Endodermal cell (in vitro differentiated cells): ENCODE data around the gene GK2. TPM values are rescaled to one million over a fixed set of nuclear protein-coding genes. Genes with fewer than 3 reads are reported as not detected.

ENCODE experiments used
- DNase-seq: peaks from one replicate; pipeline ENCODE4 v3.0.0-alpha.2; 2017
- H3K27ac ChIP-seq: 2 replicates; pipeline ENCODE4 v1.5.1; 2013; ENCODE audit warnings: mild to moderate bottlenecking, low read depth, low read length, moderate library complexity
- H3K27me3 ChIP-seq: 2 replicates; pipeline ENCODE4 v1.6.1; 2013; ENCODE audit warnings: mild to moderate bottlenecking, low read length, moderate library complexity; ENCODE audit not compliant: insufficient read depth, control insufficient read depth, poor library complexity, severe bottlenecking
- H3K36me3 ChIP-seq: 2 replicates; pipeline ENCODE4 v1.7.0; 2013; ENCODE audit warnings: mild to moderate bottlenecking, low read length, moderate library complexity; ENCODE audit not compliant: control insufficient read depth, insufficient read depth
- H3K4me1 ChIP-seq: one replicate; pipeline ENCODE4 v1.7.0; 2013; ENCODE audit warnings: low read length; ENCODE audit not compliant: control insufficient read depth, insufficient read depth
- H3K4me3 ChIP-seq: 2 replicates; pipeline ENCODE4 v1.5.1; 2013; ENCODE audit warnings: mild to moderate bottlenecking, low read length, moderate library complexity
- H3K9ac ChIP-seq: 2 replicates; pipeline ENCODE4 v1.6.1; 2013; ENCODE audit warnings: mild to moderate bottlenecking, low read length, moderate library complexity; ENCODE audit not compliant: poor library complexity, severe bottlenecking; ENCODE audit errors: extremely low read depth
- H3K9me3 ChIP-seq: 2 replicates; pipeline ENCODE4 v1.6.1; 2013; ENCODE audit warnings: mild to moderate bottlenecking, low read length, moderate library complexity; ENCODE audit not compliant: control insufficient read depth
- H3K27ac Mint-ChIP-seq: 2 replicates; pipeline ENCODE4 v1.8.0; 2020; ENCODE audit warnings: mixed read lengths
- H3K27me3 Mint-ChIP-seq: 2 replicates; pipeline ENCODE4 v1.8.0; 2021; ENCODE audit warnings: mild to moderate bottlenecking, mixed read lengths; ENCODE audit not compliant: insufficient read depth
- H3K36me3 Mint-ChIP-seq: 2 replicates; pipeline ENCODE4 v1.8.0; 2020; ENCODE audit warnings: low read depth, mixed read lengths
- H3K4me1 Mint-ChIP-seq: 2 replicates; pipeline ENCODE4 v1.8.0; 2020; ENCODE audit warnings: mixed read lengths
- H3K4me3 Mint-ChIP-seq: 2 replicates; pipeline ENCODE4 v1.8.0; 2020; ENCODE audit warnings: mild to moderate bottlenecking, moderate library complexity, mixed read lengths
- H3K9me3 Mint-ChIP-seq: 2 replicates; pipeline ENCODE4 v1.8.0; 2020; ENCODE audit warnings: mild to moderate bottlenecking, mixed read lengths
- WGBS, 2 experiments: methylation state at CpG; one replicate each; pipeline versions ENCODE4 v1.1.5 to v1.1.7; 2013; ENCODE audit warnings: missing lambda C conversion rate in 2 of 2, mixed read lengths in 1 of 2; ENCODE audit not compliant: insufficient coverage in 1 of 2, insufficient read length in 1 of 2; 5-methylcytosine and 5-hydroxymethylcytosine counted together
- total RNA-seq, 2 donors: library from RNA; stranded (reverse); fragmentation: NEBNext Ultra II Directional in 1 of 2; extraction: Animal tissue kit (Norgen Biotek cat#: 25700) in 1 of 2; gene quantifications; 2 replicates in 1 of 2; 3 replicates in 1 of 2; pipeline ENCODE4 v1.2.1, GENCODE V29; 2021
- TF ChIP-seq, protein P1 (sequence below): fragments of 200-600 bp; sonication (generic); conservative IDR thresholded peaks from 2 replicates; pipeline ENCODE4 v1.5.0; 2021; ENCODE audit warnings: antibody characterized with exemption, mild to moderate bottlenecking

Gene GK2
- total RNA-seq, 2 donors from 2014 or later: not detected

- Mint-ChIP-seq H3K27me3 (no peaks in the 10 kb centered on the region), H3K27ac (no peak overlapping the region), H3K36me3 (no peaks in the 10 kb centered on the region), H3K4me3 (no peak overlapping the region), H3K4me1 (peaks cover 2% of the 10 kb centered on the region), H3K9me3 (no peaks in the 10 kb centered on the region)
- H3K9ac ChIP-seq: no peak overlapping the region
- no peaks in the 10 kb centered on the region for H3K4me1 ChIP-seq
- DNase-seq: no peak
- no peak overlapping the region for H3K4me3 ChIP-seq
- no peaks in the 10 kb centered on the region for H3K27me3 ChIP-seq
- H3K9me3 ChIP-seq: no peaks in the 10 kb centered on the region
- no peaks in the 10 kb centered on the region for H3K36me3 ChIP-seq
- TF ChIP-seq, protein P1, sequence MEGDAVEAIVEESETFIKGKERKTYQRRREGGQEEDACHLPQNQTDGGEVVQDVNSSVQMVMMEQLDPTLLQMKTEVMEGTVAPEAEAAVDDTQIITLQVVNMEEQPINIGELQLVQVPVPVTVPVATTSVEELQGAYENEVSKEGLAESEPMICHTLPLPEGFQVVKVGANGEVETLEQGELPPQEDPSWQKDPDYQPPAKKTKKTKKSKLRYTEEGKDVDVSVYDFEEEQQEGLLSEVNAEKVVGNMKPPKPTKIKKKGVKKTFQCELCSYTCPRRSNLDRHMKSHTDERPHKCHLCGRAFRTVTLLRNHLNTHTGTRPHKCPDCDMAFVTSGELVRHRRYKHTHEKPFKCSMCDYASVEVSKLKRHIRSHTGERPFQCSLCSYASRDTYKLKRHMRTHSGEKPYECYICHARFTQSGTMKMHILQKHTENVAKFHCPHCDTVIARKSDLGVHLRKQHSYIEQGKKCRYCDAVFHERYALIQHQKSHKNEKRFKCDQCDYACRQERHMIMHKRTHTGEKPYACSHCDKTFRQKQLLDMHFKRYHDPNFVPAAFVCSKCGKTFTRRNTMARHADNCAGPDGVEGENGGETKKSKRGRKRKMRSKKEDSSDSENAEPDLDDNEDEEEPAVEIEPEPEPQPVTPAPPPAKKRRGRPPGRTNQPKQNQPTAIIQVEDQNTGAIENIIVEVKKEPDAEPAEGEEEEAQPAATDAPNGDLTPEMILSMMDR: no peak
- no peak overlapping the region for H3K27ac ChIP-seq
These were observed 41.6 kb downstream of the GK2 start for GRCh38 chr4:79366422-79366821.

DNA sequence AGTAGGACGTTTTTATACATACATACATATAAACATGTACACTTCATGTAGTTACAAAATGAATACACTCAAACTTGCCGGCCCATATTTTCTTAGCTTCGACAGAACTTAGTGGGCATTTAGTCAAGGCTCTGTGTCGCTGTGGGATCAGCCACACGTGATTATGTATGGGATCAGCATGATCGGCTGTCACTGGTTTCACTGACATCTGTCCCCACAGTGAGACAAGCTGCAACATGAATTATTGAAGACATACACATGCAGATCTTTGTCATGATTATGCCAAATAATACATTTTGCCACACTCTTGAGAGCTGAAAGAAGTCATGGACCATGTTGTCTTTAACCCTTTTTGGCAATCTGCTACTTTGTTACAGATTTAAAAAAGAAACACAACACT, 44.0 kb downstream of the GK2 start:
- Histone ChIP-seq H3K9me3 (no peaks in the 10 kb centered on the region), H3K4me1 (no peaks in the 10 kb centered on the region), H3K36me3 (no peaks in the 10 kb centered on the region), H3K9ac (no peak overlapping the region), H3K27me3 (no peaks in the 10 kb centered on the region), H3K27ac (no peak overlapping the region), H3K4me3 (no peak overlapping the region)
- no peak overlapping the region for H3K27ac Mint-ChIP-seq
- TF ChIP-seq, protein P1: no peak
- H3K27me3 Mint-ChIP-seq: no peaks in the 10 kb centered on the region
- WGBS, 2 experiments: 90 to 94% methylated on average over 3 to 5 of the region's 6 CpGs
- H3K36me3 Mint-ChIP-seq: no peaks in the 10 kb centered on the region
- DNase-seq: no peak
- H3K4me3 Mint-ChIP-seq: no peak overlapping the region
- no peaks in the 10 kb centered on the region for H3K9me3 Mint-ChIP-seq
- peaks cover 2% of the 10 kb centered on the region for H3K4me1 Mint-ChIP-seq

- no peak for DNase-seq
- H3K4me3 ChIP-seq: no peak overlapping the region
- H3K4me1 ChIP-seq: no peaks in the 10 kb centered on the region
- TF ChIP-seq, protein P1: no peak
- H3K36me3 Mint-ChIP-seq: no peaks in the 10 kb centered on the region
- H3K27me3 ChIP-seq: no peaks in the 10 kb centered on the region
- no peaks in the 10 kb centered on the region for H3K9me3 ChIP-seq
- 94 to 97% methylated on average over 4 of the region's 4 CpGs for WGBS, 2 experiments
- H3K27me3 Mint-ChIP-seq: no peaks in the 10 kb centered on the region
- H3K36me3 ChIP-seq: no peaks in the 10 kb centered on the region
- H3K4me3 Mint-ChIP-seq: no peak overlapping the region
- no peak overlapping the region for H3K9ac ChIP-seq
- no peaks in the 10 kb centered on the region for H3K4me1 Mint-ChIP-seq
- no peaks in the 10 kb centered on the region for H3K9me3 Mint-ChIP-seq
- H3K27ac Mint-ChIP-seq: no peak overlapping the region
- no peak overlapping the region for H3K27ac ChIP-seq
These were observed 45.4 kb downstream of the GK2 start for GRCh38 chr4:79362626-79363025.
